Panc1 (cell line): Measurements from ENCODE around the gene CCDC54. TPM values are rescaled to one million over a fixed set of nuclear protein-coding genes. Genes with fewer than 3 reads are reported as not detected.

Experiments
- ATAC-seq: fragments of 200-7000 bp; cut with Tn5 transposase; 2 replicates; pipeline ENCODE4 v1.9.1; 2020; ENCODE audit warnings: mild to moderate bottlenecking, moderate library complexity
- BruUV-seq: library from RNA; stranded (reverse); fragments of 400-500 nt; replicated peaks from 2 replicates; lab custom pipeline; 2021; lab: Mats Ljungman, UMichigan
- CTCF ChIA-PET: fragments of 300-600 bp; sonication (Branson Sonifier 250); formaldehyde crosslinking; loops from one replicate; lab custom pipeline; 2022; ENCODE audit warnings: antibody characterized with exemption; lab: Charles Lee
- POLR2A ChIA-PET: fragments of 300-600 bp; sonication (Branson Sonifier 250); formaldehyde crosslinking; loops from one replicate; lab custom pipeline; 2022; ENCODE audit warnings: antibody characterized with exemption; lab: Charles Lee
- DNase-seq: peaks from one replicate; pipeline ENCODE4 v3.0.0-alpha.2; 2010; ENCODE audit warnings: low read depth, low spot score
- H3K27ac ChIP-seq: 2 replicates; pipeline ENCODE4 v1.5.1; 2011; ENCODE audit warnings: mild to moderate bottlenecking, low read length, inconsistent platforms
- H3K27me3 ChIP-seq: fragments of 200-500 bp; sonication (Bioruptor generic); 2 replicates; pipeline ENCODE4 v1.6.0; 2014; ENCODE audit warnings: low read length, inconsistent platforms; ENCODE audit not compliant: control insufficient read depth, insufficient read depth
- H3K36me3 ChIP-seq: fragments of 200-500 bp; sonication (Bioruptor generic); 2 replicates; pipeline ENCODE4 v1.5.1; 2014; ENCODE audit warnings: inconsistent platforms, mild to moderate bottlenecking, low read length, moderate library complexity; ENCODE audit not compliant: control insufficient read depth, insufficient read depth
- H3K4me1 ChIP-seq: 2 replicates; pipeline ENCODE4 v1.5.1; 2011; ENCODE audit warnings: inconsistent platforms, mild to moderate bottlenecking, low read length, moderate library complexity; ENCODE audit not compliant: control insufficient read depth, insufficient read depth
- H3K4me3 ChIP-seq, 2 experiments: 2 replicates each; pipeline ENCODE4 v1.5.1; 2011 to 2012; ENCODE audit warnings: low read depth in 2 of 2, low read length in 2 of 2, mild to moderate bottlenecking in 2 of 2, inconsistent platforms in 1 of 2, moderate library complexity in 1 of 2
- H3K9me3 ChIP-seq: fragments of 200-500 bp; sonication (Bioruptor generic); 2 replicates; pipeline ENCODE4 v1.5.1; 2014; ENCODE audit warnings: low read depth, mild to moderate bottlenecking, inconsistent platforms, low read length, moderate library complexity; ENCODE audit not compliant: control insufficient read depth, insufficient read depth
- CTCF ChIP-seq: fragments of 450-650 bp; IDR thresholded peaks from 2 replicates; pipeline ENCODE4 v1.5.1; 2017; ENCODE audit warnings: mild to moderate bottlenecking
- POLR2AphosphoS5 ChIP-seq: IDR thresholded peaks from 2 replicates; pipeline ENCODE4 v1.6.1; 2012; ENCODE audit warnings: mild to moderate bottlenecking, low read depth, low read length, moderate library complexity
- REST ChIP-seq, 2 experiments: IDR thresholded peaks; 2 replicates each; pipeline ENCODE4 v1.6.1; 2011 to 2012; ENCODE audit warnings: low read depth in 2 of 2, control low read depth in 1 of 2, low read length in 1 of 2, mild to moderate bottlenecking in 1 of 2, moderate library complexity in 1 of 2; ENCODE audit not compliant: insufficient read depth in 1 of 2
- SIN3A ChIP-seq: IDR thresholded peaks from 2 replicates; pipeline ENCODE4 v1.6.1; 2012; ENCODE audit warnings: low read depth, mild to moderate bottlenecking, low read length, moderate library complexity, borderline replicate concordance; ENCODE audit not compliant: insufficient read depth
- TCF7L2 ChIP-seq: IDR thresholded peaks from 2 replicates; pipeline ENCODE4 v1.6.1; 2011; ENCODE audit warnings: mild to moderate bottlenecking, low read depth, low read length, inconsistent platforms
- in situ Hi-C: cut with HindIII; loops from 2 replicates; pipeline ENCODE4 v1.10.0; 2016; ENCODE audit warnings: low sequenced_read_pairs, low pct_unique_long_range_greater_than_20kb
- intact Hi-C: fragments of 100-400 bp; cut with micrococcal nuclease; formaldehyde crosslinking; loops from one replicate; pipeline ENCODE4 v1.10.0; 2022; ENCODE audit not compliant: unreplicated experiment
- total RNA-seq: library from RNA; stranded (reverse); gene quantifications from one replicate; pipeline ENCODE4 v1.2.1, GENCODE V29; 2021; ENCODE audit not compliant: unreplicated experiment

Gene CCDC54
- total RNA-seq, 1 experiment from 2014 or later = not detected

DNA sequence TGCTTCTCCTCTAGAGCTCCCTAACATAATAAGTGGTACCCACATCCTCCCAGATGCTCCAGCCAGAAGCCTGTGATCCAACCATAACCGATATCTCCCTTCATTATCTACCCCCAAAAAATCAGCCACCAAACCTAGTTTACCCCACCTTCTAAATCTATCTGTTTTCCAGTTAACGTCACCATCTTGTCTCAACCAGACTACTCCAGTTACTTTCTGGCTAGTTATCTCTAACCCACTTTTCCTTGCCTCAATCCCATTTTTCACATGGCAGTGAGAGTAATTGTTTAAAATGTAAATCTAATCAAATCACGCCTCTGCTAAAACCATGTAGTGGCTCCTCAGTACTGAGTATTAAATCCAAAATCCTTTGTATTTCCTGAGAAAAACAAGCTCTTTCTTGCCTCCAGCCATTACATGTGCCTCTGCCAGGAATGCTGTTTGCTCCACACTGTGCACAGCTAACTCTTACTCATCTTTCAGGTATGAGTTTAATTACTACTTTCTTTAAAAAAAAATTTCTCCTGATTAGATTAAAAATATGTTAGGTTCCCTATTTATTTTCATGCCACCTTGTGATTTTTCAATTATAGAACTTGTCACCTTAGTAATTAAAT, 15.4 kb downstream of the CCDC54 start:
- BruUV-seq = no TSS peak
- Histone ChIP-seq H3K27me3 (no peaks in the 10 kb centered on the region; the same call in 1 of the 2 replicates), H3K9me3 (no peaks in the 10 kb centered on the region), H3K4me1 (no peaks in the 10 kb centered on the region), H3K27ac (no peak overlapping the region), H3K36me3 (no peaks in the 10 kb centered on the region), H3K4me3 (no peak overlapping the region)
- ATAC-seq = no peak
- in situ Hi-C loops (no loop called here), intact Hi-C loops (no loop called here)
- TF ChIP-seq TCF7L2 (no peak), POLR2AphosphoS5 (no peak), CTCF (no peak), SIN3A (no peak), REST (IDR thresholded peaks at IDR 0.05; ENCODE audit: insufficient read depth in 1 of 2, low read depth in 2 of 2, low read length in 1 of 2) (no peak)
- no peak for DNase-seq
- ChIA-PET CTCF (no interaction called here), POLR2A (no interaction called here)

- H3K4me1 ChIP-seq = no peaks in the 10 kb centered on the region
- no peaks in the 10 kb centered on the region for H3K27me3 ChIP-seq
- H3K27ac ChIP-seq = no peak overlapping the region
- no TSS peak for BruUV-seq
- intact Hi-C loops = no loop called here
- ChIA-PET CTCF (no interaction called here), POLR2A (no interaction called here)
- H3K9me3 ChIP-seq = no peaks in the 10 kb centered on the region
- in situ Hi-C loops = no loop called here
- TF ChIP-seq SIN3A = no peak
- no peaks in the 10 kb centered on the region for H3K36me3 ChIP-seq
- H3K4me3 ChIP-seq = no peak overlapping the region
- no peak for ATAC-seq
- no peak for DNase-seq
Observed at GRCh38 chr3:107394502-107394901, 17.3 kb downstream of the CCDC54 start.

DNA sequence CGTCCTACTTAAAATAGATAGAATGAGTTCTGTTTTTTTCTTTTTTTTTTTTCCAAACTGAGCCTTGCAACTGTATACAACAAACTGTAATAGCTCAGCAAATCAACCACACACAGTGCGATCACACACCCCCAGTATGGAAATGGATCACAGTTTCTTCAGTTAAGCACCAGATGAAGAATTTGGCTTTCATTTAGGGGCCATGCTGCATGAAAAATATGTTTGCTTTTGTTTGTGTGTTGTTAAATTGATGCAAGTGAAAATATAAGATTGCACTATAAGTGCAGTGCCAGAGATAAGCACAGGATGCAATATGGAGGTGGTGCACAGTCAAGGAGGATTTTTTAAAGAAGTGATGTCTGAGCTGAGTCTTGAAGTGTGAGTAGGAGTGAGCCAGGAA, 17.8 kb downstream of the CCDC54 start:
- in situ Hi-C loops (no loop called here), intact Hi-C loops (no loop called here)
- POLR2A ChIA-PET = no interaction called here
- CTCF ChIA-PET = no interaction called here
- ATAC-seq = no peak
- BruUV-seq = no TSS peak
- TF ChIP-seq SIN3A (no peak), CTCF (no peak), TCF7L2 (no peak), REST (IDR thresholded peaks at IDR 0.05; ENCODE audit: insufficient read depth in 1 of 2, low read depth in 2 of 2, low read length in 1 of 2) (no peak), POLR2AphosphoS5 (no peak)
- no peak overlapping the region for H3K27ac ChIP-seq
- no peak for DNase-seq
- H3K4me3 ChIP-seq = no peak overlapping the region
- H3K4me1 ChIP-seq = no peaks in the 10 kb centered on the region
- no peaks in the 10 kb centered on the region for H3K27me3 ChIP-seq
- H3K9me3 ChIP-seq = no peaks in the 10 kb centered on the region
- no peaks in the 10 kb centered on the region for H3K36me3 ChIP-seq
